K562 (cell line): ENCODE measurements around the gene ALOX12. TPM values are rescaled to one million over a fixed set of nuclear protein-coding genes. Genes with fewer than 3 reads are reported as not detected.

ENCODE experiments used
- CBX1 ChIP-seq: sonication (generic); IDR thresholded peaks from 2 replicates; pipeline ENCODE4 v1.6.1; 2016; ENCODE audit warnings: antibody characterized with exemption, low read depth, mild to moderate bottlenecking
- CLOCK ChIP-seq: fragments of 250-450 bp; sonication (Bioruptor Pico); IDR thresholded peaks from 2 replicates; pipeline ENCODE4 v1.4.0; 2020; ENCODE audit warnings: mild to moderate bottlenecking, moderate library complexity, borderline replicate concordance
- COPS2 ChIP-seq: fragments of 450-650 bp; conservative IDR thresholded peaks from 2 replicates; pipeline ENCODE4 v1.6.1; 2016; ENCODE audit warnings: mild to moderate bottlenecking, moderate library complexity
- MEF2D ChIP-seq: conservative IDR thresholded peaks from 2 replicates; pipeline ENCODE4 v1.6.1; 2016; ENCODE audit warnings: low read depth, missing genetic modification characterization, missing compliant biosample characterization
- NFE2 ChIP-seq: IDR thresholded peaks from 2 replicates; pipeline ENCODE4 v1.6.1; 2014; ENCODE audit warnings: antibody characterized with exemption, low read depth
- NFIC ChIP-seq: fragments of 450-650 bp; IDR thresholded peaks from 2 replicates; pipeline ENCODE4 v1.6.1; 2017; ENCODE audit warnings: mild to moderate bottlenecking, inconsistent platforms
- POLR2B ChIP-seq: fragments of 450-650 bp; IDR thresholded peaks from 2 replicates; pipeline ENCODE4 v1.6.1; 2018; ENCODE audit warnings: low read depth; ENCODE audit not compliant: partially characterized antibody
- PRMT5 ChIP-seq: sonication (generic); formaldehyde crosslinking; IDR thresholded peaks from 2 replicates; pipeline ENCODE4 v1.5.0; 2020; ENCODE audit warnings: missing genetic modification reagents
- SAP30 ChIP-seq: fragments of 200-600 bp; sonication (generic); IDR thresholded peaks from 2 replicates; pipeline ENCODE4 v1.6.1; 2012; ENCODE audit warnings: borderline replicate concordance, low read depth, mild to moderate bottlenecking, moderate library complexity, low read length, control low read depth, inconsistent platforms; ENCODE audit not compliant: insufficient read depth, poor library complexity, severe bottlenecking
- SETDB1 ChIP-seq: IDR thresholded peaks from one replicate; pipeline ENCODE4 v1.6.1; 2012; ENCODE audit warnings: low read length, control low read depth, inconsistent platforms
- TFE3 ChIP-seq: fragments of 450-650 bp; formaldehyde crosslinking; IDR thresholded peaks from 2 replicates; pipeline ENCODE4 v1.4.0; 2020; ENCODE audit warnings: mild to moderate bottlenecking, mixed read lengths
- ZBTB26 ChIP-seq: fragments of 450-650 bp; formaldehyde crosslinking; IDR thresholded peaks from 2 replicates; pipeline ENCODE4 v1.4.0; 2022; ENCODE audit warnings: missing genetic modification characterization
- ZBTB43 ChIP-seq: sonication (generic); formaldehyde crosslinking; IDR thresholded peaks from 2 replicates; pipeline ENCODE4 v1.8.0; 2023; ENCODE audit warnings: mild to moderate bottlenecking, missing genetic modification reagents
- polyA plus RNA-seq, 8 experiments: library from polyadenylated mRNA; depleted of rRNA in 4 of 8; stranded (reverse) in 5 of 8; unstranded in 3 of 8; fragments of >200 nt; fragmentation: Nextera tagmentation in 2 of 8; fragmentation: Illumina TruSeq in 1 of 8; extraction: Ambion mirVana in 2 of 8; extraction: Trizol in 1 of 8; gene quantifications; 2 replicates each; pipeline versions ENCODE4 v1.2.1 to v1.2.3, GENCODE V29; 2011 to 2014; ENCODE audit warnings: inconsistent platforms in 1 of 8, missing spikeins in 1 of 8
- total RNA-seq, 7 experiments: library from RNA; depleted of rRNA in 6 of 7; stranded (reverse); fragments of >200 nt in 6 of 7; fragmentation: Illumina TruSeq in 2 of 7; extraction: Trizol in 2 of 7; gene quantifications; 2 replicates each; pipeline versions ENCODE4 v1.2.1 to v1.2.3, GENCODE V29; 2011 to 2021; ENCODE audit warnings: low replicate concordance in 1 of 7
- TF ChIP-seq, protein P1 (sequence below): fragments of 450-650 bp; formaldehyde crosslinking; IDR thresholded peaks from 2 replicates; pipeline ENCODE4 v1.4.0; 2020; ENCODE audit warnings: mild to moderate bottlenecking, moderate library complexity
- TF ChIP-seq, protein P2 (sequence below): fragments of 250-450 bp; sonication (Bioruptor Pico); IDR thresholded peaks from 2 replicates; pipeline ENCODE4 v1.4.0; 2020
- TF ChIP-seq, protein P3 (sequence below), 2 experiments: fragments of 450-650 bp; IDR thresholded peaks; 2 replicates each; pipeline ENCODE4 v1.6.1; 2016

Gene ALOX12
- total and polyA plus RNA-seq, 9 of the 15 experiments (the other 6 are each of a cell fraction or from before 2014, with no cell fraction given) = 0.09 to 1.1 (median 0.47) TPM; not detected in 1

DNA sequence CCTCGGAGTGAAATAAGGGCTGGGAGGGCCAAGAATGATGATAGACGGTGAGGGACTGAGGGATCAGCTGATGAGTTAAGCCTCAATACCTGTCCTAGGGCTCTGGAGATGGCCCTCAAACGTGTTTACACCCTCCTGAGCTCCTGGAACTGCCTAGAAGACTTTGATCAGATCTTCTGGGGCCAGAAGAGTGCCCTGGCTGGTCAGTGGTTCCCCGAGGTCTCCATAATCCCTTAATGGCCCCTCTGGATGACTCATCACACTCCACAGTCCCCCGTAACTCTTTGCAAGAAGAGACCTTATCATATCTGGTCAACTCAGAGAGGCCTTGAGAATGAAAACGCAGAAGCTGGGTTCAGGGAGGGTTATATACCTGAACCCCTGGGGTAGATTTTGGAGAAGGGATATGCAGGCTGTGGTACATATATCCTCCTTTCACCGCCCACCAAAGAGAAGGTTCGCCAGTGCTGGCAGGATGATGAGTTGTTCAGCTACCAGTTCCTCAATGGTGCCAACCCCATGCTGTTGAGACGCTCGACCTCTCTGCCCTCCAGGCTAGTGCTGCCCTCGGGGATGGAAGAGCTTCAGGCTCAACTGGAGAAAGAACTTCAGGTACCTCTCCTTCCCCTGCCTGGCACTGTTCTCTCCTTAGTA, 3.1 kb downstream of the ALOX12 start (continued):
- TF ChIP-seq CLOCK (CRISPR knock-in tag) (no peak), MEF2D (tag) (no peak), NFE2 (peak; percentile 76), COPS2 (no peak), PRMT5 (CRISPR knock-in tag) (no peak), CBX1 (no peak), SAP30 (no peak), TFE3 (CRISPR knock-in tag) (no peak), NFIC (no peak), POLR2B (no peak), SETDB1 (no peak), ZBTB26 (CRISPR knock-in tag) (no peak), ZBTB43 (CRISPR knock-in tag) (no peak)
- TF ChIP-seq, protein P1, sequence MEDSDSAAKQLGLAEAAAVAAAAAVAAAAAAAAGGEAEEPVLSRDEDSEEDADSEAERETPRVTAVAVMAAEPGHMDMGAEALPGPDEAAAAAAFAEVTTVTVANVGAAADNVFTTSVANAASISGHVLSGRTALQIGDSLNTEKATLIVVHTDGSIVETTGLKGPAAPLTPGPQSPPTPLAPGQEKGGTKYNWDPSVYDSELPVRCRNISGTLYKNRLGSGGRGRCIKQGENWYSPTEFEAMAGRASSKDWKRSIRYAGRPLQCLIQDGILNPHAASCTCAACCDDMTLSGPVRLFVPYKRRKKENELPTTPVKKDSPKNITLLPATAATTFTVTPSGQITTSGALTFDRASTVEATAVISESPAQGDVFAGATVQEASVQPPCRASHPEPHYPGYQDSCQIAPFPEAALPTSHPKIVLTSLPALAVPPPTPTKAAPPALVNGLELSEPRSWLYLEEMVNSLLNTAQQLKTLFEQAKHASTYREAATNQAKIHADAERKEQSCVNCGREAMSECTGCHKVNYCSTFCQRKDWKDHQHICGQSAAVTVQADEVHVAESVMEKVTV = no peak
- TF ChIP-seq, protein P2, sequence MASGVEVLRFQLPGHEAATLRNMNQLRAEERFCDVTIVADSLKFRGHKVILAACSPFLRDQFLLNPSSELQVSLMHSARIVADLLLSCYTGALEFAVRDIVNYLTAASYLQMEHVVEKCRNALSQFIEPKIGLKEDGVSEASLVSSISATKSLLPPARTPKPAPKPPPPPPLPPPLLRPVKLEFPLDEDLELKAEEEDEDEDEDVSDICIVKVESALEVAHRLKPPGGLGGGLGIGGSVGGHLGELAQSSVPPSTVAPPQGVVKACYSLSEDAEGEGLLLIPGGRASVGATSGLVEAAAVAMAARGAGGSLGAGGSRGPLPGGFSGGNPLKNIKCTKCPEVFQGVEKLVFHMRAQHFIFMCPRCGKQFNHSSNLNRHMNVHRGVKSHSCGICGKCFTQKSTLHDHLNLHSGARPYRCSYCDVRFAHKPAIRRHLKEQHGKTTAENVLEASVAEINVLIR (CRISPR knock-in tag) = no peak
- TF ChIP-seq, protein P3, sequence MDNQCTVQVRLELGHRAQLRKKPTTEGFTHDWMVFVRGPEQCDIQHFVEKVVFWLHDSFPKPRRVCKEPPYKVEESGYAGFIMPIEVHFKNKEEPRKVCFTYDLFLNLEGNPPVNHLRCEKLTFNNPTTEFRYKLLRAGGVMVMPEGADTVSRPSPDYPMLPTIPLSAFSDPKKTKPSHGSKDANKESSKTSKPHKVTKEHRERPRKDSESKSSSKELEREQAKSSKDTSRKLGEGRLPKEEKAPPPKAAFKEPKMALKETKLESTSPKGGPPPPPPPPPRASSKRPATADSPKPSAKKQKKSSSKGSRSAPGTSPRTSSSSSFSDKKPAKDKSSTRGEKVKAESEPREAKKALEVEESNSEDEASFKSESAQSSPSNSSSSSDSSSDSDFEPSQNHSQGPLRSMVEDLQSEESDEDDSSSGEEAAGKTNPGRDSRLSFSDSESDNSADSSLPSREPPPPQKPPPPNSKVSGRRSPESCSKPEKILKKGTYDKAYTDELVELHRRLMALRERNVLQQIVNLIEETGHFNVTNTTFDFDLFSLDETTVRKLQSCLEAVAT (IDR thresholded peaks at IDR 0.05) = 0 out of 4 replicates have a peak, but pooled peaks of 1 of the 2 experiments have one; percentile 12
